HepG2 (cell line): Measurements from ENCODE around the gene TBC1D10B. TPM values are rescaled to one million over a fixed set of nuclear protein-coding genes. Genes with fewer than 3 reads are reported as not detected.

Source experiments
- AGO2 ChIP-seq: fragments of 200-400 bp; formaldehyde crosslinking; optimal IDR thresholded peaks from 2 replicates; pipeline ENCODE3; 2017; ENCODE audit warnings: mild to moderate bottlenecking, low read depth, low read length, moderate library complexity
- ATF7 ChIP-seq, 2 experiments: fragments of 450-650 bp in 1 of 2; sonication (generic) in 1 of 2; formaldehyde crosslinking in 1 of 2; IDR thresholded peaks; 2 replicates each; pipeline versions ENCODE4 v1.4.0 to v1.6.1; 2016 to 2020; ENCODE audit warnings: antibody characterized with exemption in 1 of 2, mild to moderate bottlenecking in 1 of 2, missing genetic modification reagents in 1 of 2
- CCAR2 ChIP-seq: fragments of 200-400 bp; formaldehyde crosslinking; optimal IDR thresholded peaks from 2 replicates; pipeline ENCODE3; 2018; ENCODE audit warnings: low read depth, mild to moderate bottlenecking, low read length, moderate library complexity
- HNF4G ChIP-seq, 2 experiments: sonication (generic) in 1 of 2; formaldehyde crosslinking in 1 of 2; IDR thresholded peaks; 2 replicates each; pipeline versions ENCODE4 v1.4.0 to v1.6.1; 2011 to 2020; ENCODE audit warnings: borderline replicate concordance in 2 of 2, low read depth in 2 of 2, mild to moderate bottlenecking in 2 of 2, low read length in 1 of 2, missing genetic modification reagents in 1 of 2, moderate library complexity in 1 of 2
- HOXA3 ChIP-seq: sonication (generic); formaldehyde crosslinking; IDR thresholded peaks from 2 replicates; pipeline ENCODE4 v1.5.0; 2020; ENCODE audit warnings: missing genetic modification reagents
- PAXIP1 ChIP-seq: sonication (generic); formaldehyde crosslinking; conservative IDR thresholded peaks from 2 replicates; pipeline ENCODE4 v1.4.0; 2020; ENCODE audit warnings: mild to moderate bottlenecking, missing genetic modification reagents, moderate library complexity
- SRSF1 ChIP-seq: fragments of 200-400 bp; formaldehyde crosslinking; optimal IDR thresholded peaks from 2 replicates; pipeline ENCODE3; 2017; ENCODE audit warnings: mild to moderate bottlenecking, low read depth, low read length, moderate library complexity
- ZBTB20 ChIP-seq: sonication (generic); formaldehyde crosslinking; IDR thresholded peaks from 2 replicates; pipeline ENCODE4 v1.8.1; 2023; ENCODE audit warnings: missing genetic modification reagents, low read depth, mild to moderate bottlenecking, borderline replicate concordance
- ZNF530 ChIP-seq: sonication (generic); formaldehyde crosslinking; IDR thresholded peaks from 2 replicates; pipeline ENCODE4 v1.5.0; 2020; ENCODE audit warnings: low read depth, mild to moderate bottlenecking, missing genetic modification reagents
- ZNF577 ChIP-seq: sonication (generic); formaldehyde crosslinking; IDR thresholded peaks from 2 replicates; pipeline ENCODE4 v1.4.0; 2020; ENCODE audit warnings: mild to moderate bottlenecking, low read depth, missing genetic modification reagents, borderline replicate concordance
- polyA plus RNA-seq, 8 experiments: library from polyadenylated mRNA; depleted of rRNA in 3 of 8; stranded (reverse) in 7 of 8; unstranded in 1 of 8; fragments of >200 nt; fragmentation: Illumina TruSeq in 4 of 8; extraction: Trizol in 4 of 8; gene quantifications; 2 replicates each; pipeline versions ENCODE4 v1.2.1 to v1.2.3, GENCODE V29; 2011 to 2016; ENCODE audit warnings: low read depth in 4 of 8, missing spikeins in 1 of 8, mixed read lengths in 1 of 8; ENCODE audit not compliant: insufficient read depth in 1 of 8
- total RNA-seq, 5 experiments: library from RNA; depleted of rRNA; stranded (reverse); fragments of >200 nt; fragmentation: Illumina TruSeq; extraction: Trizol; gene quantifications; 2 replicates each; pipeline ENCODE4 v1.2.3, GENCODE V29; 2016; ENCODE audit warnings: low read depth in 1 of 5
- TF ChIP-seq, protein P1 (sequence below): sonication (generic); formaldehyde crosslinking; IDR thresholded peaks from 2 replicates; pipeline ENCODE4 v1.4.0; 2020; ENCODE audit warnings: missing genetic modification reagents
- TF ChIP-seq, protein P2 (sequence below): sonication (generic); formaldehyde crosslinking; IDR thresholded peaks from 2 replicates; pipeline ENCODE4 v1.4.0; 2020; ENCODE audit warnings: missing genetic modification reagents; ENCODE audit errors: not compliant biosample characterization

Gene TBC1D10B
- total and polyA plus RNA-seq, 2 of the 13 experiments (the other 11 are each of a cell fraction or from before 2014, with no cell fraction given): 15.7 to 24.8 TPM

DNA sequence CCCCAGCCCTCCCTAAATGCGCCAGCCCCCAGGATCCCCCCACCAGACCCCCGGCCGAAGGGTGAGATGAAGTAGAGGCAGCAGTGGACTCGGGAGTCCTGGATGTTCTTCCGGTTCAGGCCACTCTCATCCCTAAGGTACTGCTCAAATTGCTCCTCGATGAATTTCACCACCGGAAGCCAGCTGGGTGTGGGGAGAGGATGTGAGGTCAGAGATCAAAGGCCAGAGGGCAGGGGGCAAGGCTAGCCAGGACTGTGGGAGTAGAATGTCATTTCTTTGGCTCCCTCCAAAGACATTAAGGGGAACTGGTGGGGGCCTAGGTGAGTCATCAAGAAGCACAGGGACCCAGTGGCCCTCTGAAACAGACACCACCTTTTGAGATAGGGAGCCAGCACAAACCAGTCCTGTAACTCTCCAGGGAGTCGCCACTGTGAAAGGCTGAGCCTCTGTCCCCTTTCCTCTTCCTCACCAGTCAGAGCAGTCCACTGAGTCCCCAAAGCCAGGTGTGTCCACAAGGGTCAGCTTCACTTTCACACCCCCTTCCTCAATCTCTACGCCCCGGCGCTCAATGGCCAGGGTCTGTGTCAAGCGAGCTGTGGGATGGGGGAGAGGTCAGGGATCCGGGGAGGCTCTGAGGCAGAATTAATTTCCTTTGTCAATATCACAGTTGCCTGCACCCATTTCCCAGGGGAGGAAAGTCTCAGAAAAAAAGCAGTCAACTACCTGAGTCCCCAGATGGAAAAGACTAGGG, 11.2 kb upstream of the TBC1D10B start (continued):
- peak; percentile 51 for TF ChIP-seq PAXIP1 (CRISPR knock-in tag)
- no peak; the same call in 1 of the 2 replicates for TF ChIP-seq HOXA3
- no peak for TF ChIP-seq ZNF577 (CRISPR knock-in tag)
- TF ChIP-seq, protein P1, sequence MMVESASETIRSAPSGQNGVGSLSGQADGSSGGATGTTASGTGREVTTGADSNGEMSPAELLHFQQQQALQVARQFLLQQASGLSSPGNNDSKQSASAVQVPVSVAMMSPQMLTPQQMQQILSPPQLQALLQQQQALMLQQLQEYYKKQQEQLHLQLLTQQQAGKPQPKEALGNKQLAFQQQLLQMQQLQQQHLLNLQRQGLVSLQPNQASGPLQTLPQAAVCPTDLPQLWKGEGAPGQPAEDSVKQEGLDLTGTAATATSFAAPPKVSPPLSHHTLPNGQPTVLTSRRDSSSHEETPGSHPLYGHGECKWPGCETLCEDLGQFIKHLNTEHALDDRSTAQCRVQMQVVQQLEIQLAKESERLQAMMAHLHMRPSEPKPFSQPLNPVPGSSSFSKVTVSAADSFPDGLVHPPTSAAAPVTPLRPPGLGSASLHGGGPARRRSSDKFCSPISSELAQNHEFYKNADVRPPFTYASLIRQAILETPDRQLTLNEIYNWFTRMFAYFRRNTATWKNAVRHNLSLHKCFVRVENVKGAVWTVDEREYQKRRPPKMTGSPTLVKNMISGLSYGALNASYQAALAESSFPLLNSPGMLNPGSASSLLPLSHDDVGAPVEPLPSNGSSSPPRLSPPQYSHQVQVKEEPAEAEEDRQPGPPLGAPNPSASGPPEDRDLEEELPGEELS (CRISPR knock-in tag): 0 out of 2 replicates have a peak, but pooled peaks have one; percentile 9
- TF ChIP-seq ATF7 (IDR thresholded peaks at IDR 0.05): no peak
- TF ChIP-seq ATF7 (CRISPR knock-in tag; IDR thresholded peaks at IDR 0.05): no peak
- no peak for TF ChIP-seq ZNF530 (CRISPR knock-in tag)
- TF ChIP-seq SRSF1: no peak
- no peak for TF ChIP-seq CCAR2
- TF ChIP-seq HNF4G (IDR thresholded peaks at IDR 0.05; ENCODE audit: borderline replicate concordance, low read depth, low read length): peak; percentile 71; the same call in 1 of the 2 replicates
- TF ChIP-seq HNF4G (CRISPR knock-in tag; IDR thresholded peaks at IDR 0.05; ENCODE audit: borderline replicate concordance, low read depth): 0 out of 2 replicates have a peak, but pooled peaks have one; percentile 39
- no peak for TF ChIP-seq ZBTB20 (CRISPR knock-in tag)
- no peak for TF ChIP-seq AGO2
- TF ChIP-seq, protein P2, sequence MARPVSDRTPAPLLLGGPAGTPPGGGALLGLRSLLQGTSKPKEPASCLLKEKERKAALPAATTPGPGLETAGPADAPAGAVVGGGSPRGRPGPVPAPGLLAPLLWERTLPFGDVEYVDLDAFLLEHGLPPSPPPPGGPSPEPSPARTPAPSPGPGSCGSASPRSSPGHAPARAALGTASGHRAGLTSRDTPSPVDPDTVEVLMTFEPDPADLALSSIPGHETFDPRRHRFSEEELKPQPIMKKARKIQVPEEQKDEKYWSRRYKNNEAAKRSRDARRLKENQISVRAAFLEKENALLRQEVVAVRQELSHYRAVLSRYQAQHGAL: no peak
